ENCODE data around the gene CCNDBP1. TPM values are rescaled to one million over a fixed set of nuclear protein-coding genes. Genes with fewer than 3 reads are reported as not detected.

CCNDBP1 gene
- total and polyA plus RNA-seq, 2 of the 8 experiments (the other 6 are each of a cell fraction or from before 2014, with no cell fraction given) = 23.4 to 29.0 TPM

DNA sequence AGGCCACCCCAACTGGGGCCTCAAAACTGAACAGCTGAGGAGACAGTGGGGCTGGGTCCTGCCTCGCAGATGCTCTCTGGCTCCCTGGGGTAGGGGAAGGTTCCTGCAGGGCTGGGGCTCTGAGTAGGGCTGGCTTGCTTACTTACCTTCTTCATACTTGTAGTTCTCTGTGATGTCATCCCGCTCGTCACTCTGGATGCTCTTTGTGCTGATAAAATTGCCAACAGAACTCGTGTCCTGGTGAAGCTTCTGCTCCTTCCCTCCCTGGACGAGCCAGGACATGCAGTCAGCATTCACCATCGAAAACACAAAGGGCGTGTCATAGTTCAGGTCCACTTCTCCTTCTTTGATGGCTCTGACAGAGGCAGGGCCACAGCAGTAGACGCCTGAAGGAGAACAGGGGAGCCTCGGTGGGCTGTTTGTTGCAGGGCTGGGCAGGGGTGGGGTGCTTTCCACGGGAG is 53.5 kb downstream of the CCNDBP1 start:
- ChIA-PET POLR2A (ENCODE audit: partially characterized antibody) (interaction anchor here (1.7 kb wide), 1 partner anchor 12 kb away, joined by 3 read pairs; no protein-coding TSS in a partner anchor), CTCF (ENCODE audit: partially characterized antibody) (interaction anchor here (0.6 to 6.7 kb wide), 3 partner anchors 12 to 28 kb away, joined by 3 to 39 read pairs (median 3); no protein-coding TSS in a partner anchor)

More for the DNA sequence above, 53.5 kb downstream of the CCNDBP1 start:
- Histone ChIP-seq H3K4me1 (replicated peaks in 1 of 4; ENCODE audit: control insufficient read depth in 3 of 4, insufficient read depth in 4 of 4, low read length in 3 of 4) (no peaks in the 10 kb centered on the region), H3K36me3 (ENCODE audit: control insufficient read depth in 2 of 4, insufficient read depth in 4 of 4, low read length in 3 of 4) (no peaks in the 10 kb centered on the region), H4K91ac (replicated peaks; ENCODE audit: insufficient read length, low read length) (no peak overlapping the region), H3K4me3 (ENCODE audit: extremely low read depth in 1 of 4, insufficient read depth in 2 of 4, low read depth in 3 of 4, low read length in 4 of 4) (no peak overlapping the region), H3K23ac (ENCODE audit: insufficient read length) (no peak overlapping the region), H2BK15ac (ENCODE audit: low read length) (no peak overlapping the region), H2AK5ac (ENCODE audit: low read depth, low read length) (no peak overlapping the region), H3K9me3 (ENCODE audit: insufficient read depth in 2 of 2, low read depth in 1 of 2, low read length in 1 of 2) (no peaks in the 10 kb centered on the region), H3K23me2 (ENCODE audit: low read depth, low read length) (no peaks in the 10 kb centered on the region), H3K27ac (ENCODE audit: low read depth, low read length) (no peak overlapping the region), H2BK12ac (ENCODE audit: low read depth, low read length) (no peak overlapping the region), H2AFZ (ENCODE audit: low read length) (no peak overlapping the region), H3K4me2 (ENCODE audit: insufficient read depth in 1 of 2, low read depth in 2 of 2, low read length in 2 of 2) (no peak overlapping the region), H2BK20ac (ENCODE audit: low read length) (no peak overlapping the region), H3K79me2 (ENCODE audit: control insufficient read depth in 1 of 2, insufficient read depth in 2 of 2, low read length in 2 of 2) (no peaks in the 10 kb centered on the region), H4K20me1 (replicated peaks in 1 of 2; ENCODE audit: control insufficient read depth in 1 of 2, insufficient read depth in 2 of 2, low read length in 2 of 2) (no peaks in the 10 kb centered on the region), H3K4ac (replicated peaks; ENCODE audit: insufficient read length, low read depth, low read length) (no peak overlapping the region), H3K56ac (replicated peaks; ENCODE audit: insufficient read length, low read depth, low read length) (no peak overlapping the region), H4K5ac (ENCODE audit: insufficient read length, low read depth, low read length) (no peak overlapping the region), H3K9ac (replicated peaks in 1 of 4; ENCODE audit: extremely low read depth in 1 of 4, low read depth in 3 of 4, low read length in 3 of 4) (no peak overlapping the region), H2BK120ac (replicated peaks; ENCODE audit: low read depth, low read length) (no peak overlapping the region), H3K14ac (ENCODE audit: insufficient read length) (no peak overlapping the region), H3K27me3 (replicated peaks in 1 of 4; ENCODE audit: control insufficient read depth in 3 of 4, extremely low read depth in 1 of 4, insufficient read depth in 3 of 4, low read length in 3 of 4) (no peaks in the 10 kb centered on the region), H4K8ac (ENCODE audit: extremely low read depth, insufficient read depth, low read length) (0 out of 2 replicates have a peak overlapping the region, but pooled peaks have one; percentile 32), H2BK5ac (ENCODE audit: low read depth, low read length) (no peak overlapping the region), H3K79me1 (ENCODE audit: low read depth, low read length) (no peaks in the 10 kb centered on the region), H3K18ac (ENCODE audit: extremely low read depth, low read length) (no peak overlapping the region)
- no peak for TF ChIP-seq TEAD4 (IDR thresholded peaks at IDR 0.05; ENCODE audit: low read depth, low read length)
- no peak for TF ChIP-seq SP2 (IDR thresholded peaks at IDR 0.05; ENCODE audit: low read length)
- no peak for TF ChIP-seq CEBPB (IDR thresholded peaks at IDR 0.05; ENCODE audit: low read depth, low read length)
- TF ChIP-seq MAFK (IDR thresholded peaks at IDR 0.05; ENCODE audit: low read depth, low read length) = no peak
- TF ChIP-seq HDAC6 (IDR thresholded peaks at IDR 0.05; ENCODE audit: low read depth, low read length) = no peak
- TF ChIP-seq RBBP5 (IDR thresholded peaks at IDR 0.05; ENCODE audit: borderline replicate concordance, low read depth, low read length) = no peak
- TF ChIP-seq HDAC2 (IDR thresholded peaks at IDR 0.05; ENCODE audit: borderline replicate concordance in 1 of 2, low read depth in 2 of 2, low read length in 2 of 2) = no peak
- no peak for TF ChIP-seq RNF2 (IDR thresholded peaks at IDR 0.05; ENCODE audit: borderline replicate concordance, low read depth, low read length, missing control alignments, poor library complexity, severe bottlenecking)
- no peak for TF ChIP-seq TBP (IDR thresholded peaks at IDR 0.05; ENCODE audit: low read depth, low read length)
- TF ChIP-seq GABPA (IDR thresholded peaks at IDR 0.05; ENCODE audit: borderline replicate concordance, insufficient read depth, low read length) = no peak
- WGBS, 2 experiments (ENCODE audit: extremely low coverage in 1 of 2, insufficient coverage in 1 of 2, insufficient read length in 1 of 2, insufficient replicate concordance in 2 of 2, low coverage in 1 of 2, low lambda C conversion rate in 2 of 2, missing lambda C conversion rate in 1 of 2) = 81% methylated on average over 9 of the region's 10 CpGs; no CpG with 5 or more reads in 1 of the 2 experiments
- FAIRE-seq (no peak), DNase-seq (ENCODE audit: low read depth in 1 of 2, low spot score in 2 of 2) (no peak)

All from H1 (cell line).